ENCODE measurements around the gene MTHFD2L. TPM values are rescaled to one million over a fixed set of nuclear protein-coding genes. Genes with fewer than 3 reads are reported as not detected.

MTHFD2L gene
- total and polyA plus RNA-seq, 2 of the 8 experiments (the other 6 are each of a cell fraction or from before 2014, with no cell fraction given), result 5.4 to 15.0 TPM

GRCh38 chr4:74328501-74328900 lies 170.6 kb downstream of the MTHFD2L start:
- Histone ChIP-seq H3K4ac (replicated peaks; ENCODE audit: insufficient read length, low read depth, low read length) (no peak overlapping the region), H3K18ac (ENCODE audit: extremely low read depth, low read length) (no peak overlapping the region), H2BK120ac (replicated peaks; ENCODE audit: low read depth, low read length) (no peak overlapping the region), H2AFZ (ENCODE audit: low read length) (no peak overlapping the region), H3K9me3 (ENCODE audit: insufficient read depth in 2 of 2, low read depth in 1 of 2, low read length in 1 of 2) (no peaks in the 10 kb centered on the region), H2BK15ac (ENCODE audit: low read length) (no peak overlapping the region), H4K91ac (replicated peaks; ENCODE audit: insufficient read length, low read length) (no peak overlapping the region), H3K9ac (replicated peaks in 1 of 4; ENCODE audit: extremely low read depth in 1 of 4, low read depth in 3 of 4, low read length in 3 of 4) (no peak overlapping the region), H3K79me2 (ENCODE audit: control insufficient read depth in 1 of 2, insufficient read depth in 2 of 2, low read length in 2 of 2) (no peaks in the 10 kb centered on the region), H3K79me1 (ENCODE audit: low read depth, low read length) (no peaks in the 10 kb centered on the region), H4K8ac (ENCODE audit: extremely low read depth, insufficient read depth, low read length) (no peak overlapping the region), H3K36me3 (ENCODE audit: control insufficient read depth in 2 of 4, insufficient read depth in 4 of 4, low read length in 3 of 4) (no peaks in the 10 kb centered on the region), H3K27ac (ENCODE audit: low read depth, low read length) (no peak overlapping the region), H4K5ac (ENCODE audit: insufficient read length, low read depth, low read length) (no peak overlapping the region), H3K4me2 (ENCODE audit: insufficient read depth in 1 of 2, low read depth in 2 of 2, low read length in 2 of 2) (no peak overlapping the region), H2BK5ac (ENCODE audit: low read depth, low read length) (no peak overlapping the region), H3K4me1 (replicated peaks in 1 of 4; ENCODE audit: control insufficient read depth in 3 of 4, insufficient read depth in 4 of 4, low read length in 3 of 4) (peaks cover 0 to under 1% (median 0%) of the 10 kb centered on the region in 4 experiments; a peak in 1 of 7 replicates), H2AK5ac (ENCODE audit: low read depth, low read length) (no peak overlapping the region), H3K27me3 (replicated peaks in 1 of 4; ENCODE audit: control insufficient read depth in 3 of 4, extremely low read depth in 1 of 4, insufficient read depth in 3 of 4, low read length in 3 of 4) (no peaks in the 10 kb centered on the region), H3K23ac (ENCODE audit: insufficient read length) (no peak overlapping the region), H2BK12ac (ENCODE audit: low read depth, low read length) (no peak overlapping the region), H3K4me3 (ENCODE audit: extremely low read depth in 1 of 4, insufficient read depth in 2 of 4, low read depth in 3 of 4, low read length in 4 of 4) (no peak overlapping the region), H3K56ac (replicated peaks; ENCODE audit: insufficient read length, low read depth, low read length) (no peak overlapping the region), H3K23me2 (ENCODE audit: low read depth, low read length) (no peaks in the 10 kb centered on the region), H3K14ac (ENCODE audit: insufficient read length) (no peak overlapping the region), H2BK20ac (ENCODE audit: low read length) (no peak overlapping the region), H4K20me1 (replicated peaks in 1 of 2; ENCODE audit: control insufficient read depth in 1 of 2, insufficient read depth in 2 of 2, low read length in 2 of 2) (no peaks in the 10 kb centered on the region)
- CTCF ChIA-PET (ENCODE audit: partially characterized antibody), result no interaction called here
- FAIRE-seq, result no peak
- DNase-seq (ENCODE audit: low read depth in 1 of 2, low spot score in 2 of 2), result no peak
- 93% methylated on average over 1 of the region's 1 CpG; no CpG with 5 or more reads in 1 of the 2 experiments for WGBS, 2 experiments (ENCODE audit: extremely low coverage in 1 of 2, insufficient coverage in 1 of 2, insufficient read length in 1 of 2, insufficient replicate concordance in 2 of 2, low coverage in 1 of 2, low lambda C conversion rate in 2 of 2, missing lambda C conversion rate in 1 of 2)
- POLR2A ChIA-PET (ENCODE audit: partially characterized antibody), result no interaction called here
- TF ChIP-seq EP300 (IDR thresholded peaks at IDR 0.05; ENCODE audit: borderline replicate concordance in 1 of 2, low read depth in 2 of 2, low read length in 2 of 2), result no peak
- TF ChIP-seq POLR2AphosphoS5 (IDR thresholded peaks at IDR 0.05; ENCODE audit: low read depth, low read length), result no peak
- no peak for TF ChIP-seq RFX5 (IDR thresholded peaks at IDR 0.05; ENCODE audit: borderline replicate concordance, low read depth, low read length)
- no peak for TF ChIP-seq BCL11A (IDR thresholded peaks at IDR 0.05; ENCODE audit: low read depth in 2 of 2, low read length in 2 of 2)
- no peak for TF ChIP-seq KDM1A (IDR thresholded peaks at IDR 0.05; ENCODE audit: borderline replicate concordance, low read length)
- no peak for TF ChIP-seq SAP30 (IDR thresholded peaks at IDR 0.05; ENCODE audit: insufficient read depth, insufficient replicate concordance, low read length)
- TF ChIP-seq MAX (IDR thresholded peaks at IDR 0.05), result no peak
- TF ChIP-seq ZNF274 (IDR thresholded peaks at IDR 0.05; ENCODE audit: borderline replicate concordance, extremely low read depth, low read length), result no peak
- TF ChIP-seq CTBP2 (IDR thresholded peaks at IDR 0.05; ENCODE audit: borderline replicate concordance, insufficient read depth, insufficient read length, low read length), result no peak
- TF ChIP-seq TBP (IDR thresholded peaks at IDR 0.05; ENCODE audit: low read depth, low read length), result no peak
- no peak for TF ChIP-seq JUND (IDR thresholded peaks at IDR 0.05; ENCODE audit: low read length)
- TF ChIP-seq GTF2F1 (IDR thresholded peaks at IDR 0.05; ENCODE audit: borderline replicate concordance, low read depth, low read length), result no peak
- no peak for TF ChIP-seq BACH1 (IDR thresholded peaks at IDR 0.05; ENCODE audit: low read length)
- no peak for TF ChIP-seq CEBPB (IDR thresholded peaks at IDR 0.05; ENCODE audit: low read depth, low read length)
- no peak for TF ChIP-seq JUN (IDR thresholded peaks at IDR 0.05; ENCODE audit: low read depth, low read length)

All from H1 (cell line).